Esophagus squamous epithelium (tissue), 5 donors: ENCODE results near the gene VAT1L. TPM values are rescaled to one million over a fixed set of nuclear protein-coding genes. Genes with fewer than 3 reads are reported as not detected.

ENCODE experiments used
- DNase-seq: peaks from one replicate; lab custom pipeline; 2025; lab: John Stamatoyannopoulos, UW
- H3K27ac ChIP-seq, 4 donors: fragments of 200-600 bp; sonication (generic); one replicate each; pipeline ENCODE4 v1.5.1; 2016 to 2019; ENCODE audit warnings: mild to moderate bottlenecking in 1 of 4
- H3K27me3 ChIP-seq, 4 donors: fragments of 200-600 bp; sonication (generic); 1 replicate in 3 of 4; 2 replicates in 1 of 4; pipeline versions ENCODE4 v1.5.1 to v1.6.0; 2017 to 2021; ENCODE audit warnings: antibody characterized with exemption in 1 of 4
- H3K36me3 ChIP-seq, 3 donors: fragments of 200-600 bp; sonication (generic); one replicate each; pipeline ENCODE4 v1.5.1; 2016 to 2019
- H3K4me1 ChIP-seq, 3 donors: fragments of 200-600 bp; sonication (generic); one replicate each; pipeline ENCODE4 v1.5.1; 2017 to 2019
- H3K4me3 ChIP-seq, 4 donors: fragments of 200-600 bp; sonication (generic); 1 replicate in 3 of 4; 2 replicates in 1 of 4; pipeline ENCODE4 v1.5.1; 2016 to 2019; ENCODE audit warnings: mild to moderate bottlenecking in 2 of 4, moderate library complexity in 1 of 4
- H3K9me3 ChIP-seq, 3 donors: fragments of 200-600 bp; sonication (generic); one replicate each; pipeline ENCODE4 v1.5.1; 2016 to 2019
- CTCF ChIP-seq, 6 experiments: fragments of 450-650 bp in 4 of 6; fragments of 200-600 bp in 2 of 6; sonication (generic) in 2 of 6; IDR thresholded peaks; one replicate each; pipeline ENCODE4 v1.5.1; 2016 to 2019; ENCODE audit warnings: antibody characterized with exemption in 6 of 6, mild to moderate bottlenecking in 4 of 6, moderate library complexity in 4 of 6
- POLR2A ChIP-seq, 4 donors: fragments of 450-650 bp; IDR thresholded peaks; one replicate each; pipeline ENCODE4 v1.6.1; 2017; ENCODE audit warnings: antibody characterized with exemption in 4 of 4, mild to moderate bottlenecking in 4 of 4, moderate library complexity in 3 of 4
- WGBS, 2 donors: methylation state at CpG; one replicate each; pipeline ENCODE4 v1.1.5; 2018; 5-methylcytosine and 5-hydroxymethylcytosine counted together
- intact Hi-C: fragments of 100-400 bp; cut with DNase I; formaldehyde crosslinking; loops from one replicate; pipeline ENCODE4 v1.15.0; 2022
- total RNA-seq, 4 donors: library from RNA; depleted of rRNA; stranded (reverse); fragments of >200 nt; gene quantifications; one replicate each; pipeline ENCODE4 v1.1.0, GENCODE V29; 2016
- donor health status: DM: yes; HTN: yes; CAD: no.

Gene VAT1L
- total RNA-seq, 4 donors from 2014 or later = 0.56 TPM; not detected in 3

GRCh38 chr16:77825196-77825595 is 36.8 kb downstream of the VAT1L start:
- no peaks in the 10 kb centered on the region for H3K4me1 ChIP-seq
- intact Hi-C loops = no loop called here
- no peak for DNase-seq
- no peak overlapping the region for H3K4me3 ChIP-seq
- no peaks in the 10 kb centered on the region for H3K36me3 ChIP-seq
- no peak for TF ChIP-seq CTCF (IDR thresholded peaks at IDR 0.05)
- TF ChIP-seq POLR2A (IDR thresholded peaks at IDR 0.05) = no peak
- 70 to 82% methylated on average over 3 to 4 of the region's 7 CpGs for WGBS, 2 donors
- no peaks in the 10 kb centered on the region for H3K27me3 ChIP-seq
- no peak overlapping the region for H3K27ac ChIP-seq
- no peaks in the 10 kb centered on the region for H3K9me3 ChIP-seq

GRCh38 chr16:77827032-77827431 is 38.7 kb downstream of the VAT1L start:
- intact Hi-C loops = no loop called here
- no peak for DNase-seq
- Histone ChIP-seq H3K27me3 (no peaks in the 10 kb centered on the region), H3K9me3 (no peaks in the 10 kb centered on the region), H3K4me1 (no peaks in the 10 kb centered on the region), H3K36me3 (no peaks in the 10 kb centered on the region), H3K4me3 (no peak overlapping the region), H3K27ac (no peak overlapping the region)
- WGBS, 2 donors = 80 to 83% methylated on average over 3 of the region's 3 CpGs
- TF ChIP-seq CTCF (IDR thresholded peaks at IDR 0.05) = no peak
- no peak for TF ChIP-seq POLR2A (IDR thresholded peaks at IDR 0.05)

- H3K36me3 ChIP-seq = no peaks in the 10 kb centered on the region
- no peak for DNase-seq
- no peak overlapping the region for H3K27ac ChIP-seq
- H3K4me3 ChIP-seq = no peak overlapping the region
- TF ChIP-seq CTCF (IDR thresholded peaks at IDR 0.05) (no peak), POLR2A (IDR thresholded peaks at IDR 0.05) (no peak)
- intact Hi-C loops = no loop called here
- H3K9me3 ChIP-seq = no peaks in the 10 kb centered on the region
- H3K4me1 ChIP-seq = no peaks in the 10 kb centered on the region
- WGBS, 2 donors = 60 to 67% methylated on average over 10 of the region's 10 CpGs
- H3K27me3 ChIP-seq = no peaks in the 10 kb centered on the region
These were observed 45.7 kb downstream of the VAT1L start for GRCh38 chr16:77833921-77834634.

GRCh38 chr16:77834635-77835540 is 46.5 kb downstream of the VAT1L start:
- no peak overlapping the region for H3K4me3 ChIP-seq
- DNase-seq = no peak
- intact Hi-C loops = no loop called here

More at GRCh38 chr16:77834635-77835540, 46.5 kb downstream of the VAT1L start:
- Histone ChIP-seq H3K27me3 (no peaks in the 10 kb centered on the region), H3K4me1 (no peaks in the 10 kb centered on the region), H3K9me3 (no peaks in the 10 kb centered on the region), H3K36me3 (no peaks in the 10 kb centered on the region), H3K27ac (no peak overlapping the region)
- TF ChIP-seq CTCF (IDR thresholded peaks at IDR 0.05) (no peak), POLR2A (IDR thresholded peaks at IDR 0.05) (no peak)
- WGBS, 2 donors = 66 to 75% methylated on average over 6 of the region's 6 CpGs
